Raji (cell line): ENCODE measurements around the gene ATP9A.

Source experiments
- POLR2A ChIP-seq: IDR thresholded peaks from 2 replicates; pipeline ENCODE4 v1.6.1; 2011; ENCODE audit warnings: low read depth, low read length, control low read depth; ENCODE audit not compliant: insufficient read depth

ATP9A gene

DNA sequence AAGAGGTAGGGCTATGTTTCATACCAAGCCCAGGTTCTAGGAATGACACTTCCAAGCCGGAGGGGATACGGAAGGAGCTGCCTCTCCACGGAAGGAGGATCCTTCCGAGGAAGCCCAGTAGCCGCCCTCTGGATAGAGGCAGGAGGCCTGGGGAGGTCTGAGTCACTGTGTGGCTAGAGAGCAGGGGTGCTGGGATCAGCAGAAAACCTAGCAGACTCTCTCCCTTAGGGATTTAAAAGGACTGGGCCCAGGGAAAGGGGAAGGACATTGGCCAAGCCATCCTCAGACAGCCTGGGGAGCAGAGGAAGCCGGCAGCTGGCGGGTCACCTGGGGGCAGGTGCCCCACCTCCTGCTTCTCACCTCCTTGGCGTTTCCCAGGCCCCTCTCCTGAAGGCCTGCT lies 189.1 kb downstream of the ATP9A start:
- no peak for TF ChIP-seq POLR2A

DNA sequence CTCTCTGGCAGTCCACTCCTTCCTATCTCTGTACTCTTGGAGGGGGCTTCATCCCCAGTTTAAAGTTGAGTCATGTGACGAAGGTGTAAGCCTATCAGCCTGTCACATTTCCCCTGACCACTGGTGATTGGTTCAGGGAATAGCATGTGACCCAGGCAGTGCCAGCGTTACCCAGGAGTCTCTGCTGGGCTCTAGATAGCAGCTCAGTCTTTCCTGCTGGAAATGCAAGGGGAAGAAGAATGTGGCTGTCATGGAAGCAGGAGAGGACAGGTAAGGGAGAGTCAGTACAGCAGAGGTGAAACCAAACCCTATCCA lies 190.1 kb downstream of the ATP9A start:
- TF ChIP-seq POLR2A: no peak

- no peak for TF ChIP-seq POLR2A
Measured at GRCh38 chr20:51577432-51578144, 190.6 kb downstream of the ATP9A start.

GRCh38 chr20:51575486-51575885 lies 192.7 kb downstream of the ATP9A start:
- TF ChIP-seq POLR2A: no peak

DNA sequence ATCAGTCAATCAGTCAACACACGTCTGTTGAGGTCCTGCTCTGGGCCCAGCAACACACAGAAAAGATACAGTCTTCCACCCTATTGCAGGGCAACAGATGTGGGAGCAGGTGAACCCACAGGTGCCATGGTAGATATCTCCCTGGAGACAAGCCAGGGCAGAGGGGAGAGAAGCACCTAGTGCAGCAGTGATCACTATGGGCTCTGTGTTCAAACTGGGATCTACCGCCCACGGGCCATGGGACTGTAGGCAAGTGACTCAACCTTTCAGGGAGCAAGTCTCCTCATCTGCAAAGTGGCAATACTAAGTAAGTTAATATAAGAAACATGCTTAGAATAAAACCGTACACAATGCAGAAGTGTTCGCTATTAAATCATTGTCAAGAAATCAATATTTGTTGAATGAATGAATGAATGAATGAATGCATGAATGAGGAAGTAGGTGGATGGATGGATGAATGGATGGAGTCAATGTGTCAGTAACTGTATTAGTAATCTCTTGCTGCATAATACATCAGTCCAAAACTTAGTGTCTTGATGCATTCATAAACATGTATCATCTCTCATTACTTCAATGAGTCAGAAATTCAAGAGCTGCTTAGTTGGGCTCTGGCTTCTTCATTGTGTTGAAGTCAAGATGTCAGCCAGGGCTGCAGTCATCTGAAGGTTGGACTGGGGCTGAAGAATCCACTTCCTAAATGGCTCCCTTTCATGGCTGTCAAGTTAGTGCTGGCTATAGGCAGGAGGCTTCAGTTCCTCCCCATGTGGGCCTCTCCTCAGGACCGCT lies 193.7 kb downstream of the ATP9A start:
- TF ChIP-seq POLR2A: no peak

- TF ChIP-seq POLR2A: no peak
Measured at GRCh38 chr20:51573576-51574243, 194.5 kb downstream of the ATP9A start.

DNA sequence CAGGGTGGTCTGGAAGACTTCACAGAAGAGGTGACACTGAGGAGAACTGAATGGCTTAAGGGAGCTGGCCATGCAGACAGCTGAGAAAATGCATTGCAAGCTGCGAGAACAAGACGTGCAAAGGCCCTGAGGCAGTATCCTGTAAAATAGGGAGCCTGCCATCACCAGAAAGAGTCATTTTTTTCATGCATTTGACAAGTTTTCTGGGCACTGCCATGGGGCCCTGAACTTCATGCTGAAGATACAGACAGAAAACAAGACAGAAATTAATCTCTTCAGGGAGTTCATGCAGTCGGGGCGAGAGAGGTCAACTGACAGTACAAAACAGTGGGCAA lies 196.8 kb downstream of the ATP9A start:
- TF ChIP-seq POLR2A: no peak

GRCh38 chr20:51570739-51571459 lies 197.3 kb downstream of the ATP9A start:
- no peak for TF ChIP-seq POLR2A

GRCh38 chr20:51569815-51570738 lies 198.1 kb downstream of the ATP9A start:
- TF ChIP-seq POLR2A: no peak

DNA sequence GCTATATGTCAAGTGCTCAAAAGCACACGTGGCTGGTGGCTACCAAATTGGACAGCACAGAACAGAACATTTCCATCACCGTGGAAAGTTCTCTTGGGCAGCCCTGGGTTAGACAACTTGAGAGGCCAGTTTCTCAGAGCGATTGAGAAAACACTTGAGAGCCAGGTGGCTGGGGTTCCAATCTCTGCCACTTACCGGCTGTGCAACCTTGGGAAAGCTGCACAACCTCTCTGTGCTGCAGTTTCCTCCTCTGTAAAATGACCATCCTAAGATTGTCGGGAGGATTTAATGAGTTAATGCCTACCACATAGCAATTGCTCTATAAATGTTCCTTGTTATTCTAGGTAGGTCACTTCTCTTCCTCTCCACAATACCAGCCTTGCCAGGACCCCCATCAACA lies 200.6 kb downstream of the ATP9A start:
- TF ChIP-seq POLR2A: no peak

GRCh38 chr20:51566594-51566993 lies 201.6 kb downstream of the ATP9A start:
- no peak for TF ChIP-seq POLR2A

DNA sequence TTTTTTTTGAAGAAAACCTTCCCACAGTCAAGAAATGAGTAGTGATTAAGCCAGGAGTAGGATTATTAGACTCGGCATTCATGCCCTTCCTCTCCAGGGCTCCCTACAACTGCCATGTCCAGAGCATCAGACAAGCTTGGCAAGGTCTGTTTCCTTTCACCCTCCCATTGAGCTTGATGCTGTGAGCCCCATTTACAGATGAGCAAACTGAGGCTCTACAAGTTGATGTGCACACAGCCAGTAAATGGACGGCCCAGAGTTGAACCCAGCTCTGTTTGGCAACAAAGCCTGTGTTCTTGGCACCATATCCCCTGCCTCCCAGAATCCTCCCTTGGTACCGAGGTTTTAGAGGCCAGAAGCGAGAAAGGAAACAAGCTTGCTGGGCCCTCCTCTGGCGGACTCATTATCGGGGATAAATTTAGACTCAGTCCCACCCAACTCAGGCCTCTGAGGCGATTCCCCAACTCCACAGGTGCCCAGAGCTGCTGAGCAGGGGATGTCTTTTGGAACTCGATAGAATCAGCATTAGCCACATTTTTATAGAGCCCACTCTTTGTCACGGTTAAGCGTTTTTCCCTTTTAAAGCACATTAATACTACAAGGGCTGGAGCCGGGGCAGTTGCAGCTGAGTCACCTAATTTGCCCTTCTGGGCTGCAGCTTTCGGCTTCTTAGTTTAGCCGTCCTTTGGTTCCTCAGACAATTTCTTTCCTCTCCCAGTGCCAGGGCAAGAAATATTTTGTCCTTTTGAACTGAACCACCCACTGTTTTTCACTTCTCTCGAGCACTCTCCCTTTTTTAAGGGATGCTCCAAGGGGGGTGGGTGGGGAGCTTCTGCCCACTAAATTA lies 202.7 kb downstream of the ATP9A start:
- TF ChIP-seq POLR2A: no peak

- TF ChIP-seq POLR2A: no peak
Measured at GRCh38 chr20:51563486-51564332, 204.5 kb downstream of the ATP9A start.
